ENCODE data around the gene ZNF41. TPM values are rescaled to one million over a fixed set of nuclear protein-coding genes. Genes with fewer than 3 reads are reported as not detected.

Gene ZNF41
- polyA plus RNA-seq, 1 of the 3 experiments (the other 2 are of a cell fraction) = 2.7 TPM

GRCh38 chrX:47447607-47448006 is 35.4 kb downstream of the ZNF41 start:
- H2AFZ ChIP-seq (ENCODE audit: low read depth) = no peak overlapping the region
- H3K9ac ChIP-seq = no peak overlapping the region
- peaks cover 8 to 15% of the 10 kb centered on the region in 2 experiments for H3K36me3 ChIP-seq (replicated peaks in 1 of 2; ENCODE audit: control insufficient read depth in 1 of 2, insufficient read depth in 2 of 2, low read length in 1 of 2)
- TF ChIP-seq SMC3 (IDR thresholded peaks at IDR 0.05; ENCODE audit: low read depth, low read length) = no peak
- no peak for TF ChIP-seq GATA2 (CRISPR knock-in tag; IDR thresholded peaks at IDR 0.05)
- TF ChIP-seq PBX3 (IDR thresholded peaks at IDR 0.05) = no peak
- TF ChIP-seq SIN3A (IDR thresholded peaks at IDR 0.05; ENCODE audit: borderline replicate concordance, low read depth, low read length) = no peak
- no peak for TF ChIP-seq FOSL2 (IDR thresholded peaks at IDR 0.05; ENCODE audit: borderline replicate concordance, low read depth)
- TF ChIP-seq TCF12 (IDR thresholded peaks at IDR 0.05) = no peak
- TF ChIP-seq RCOR1 (IDR thresholded peaks at IDR 0.05; ENCODE audit: low read length) = no peak
- TF ChIP-seq TAF1 (IDR thresholded peaks at IDR 0.05; ENCODE audit: borderline replicate concordance, low read depth, low read length) = no peak
- TF ChIP-seq RFX5 (IDR thresholded peaks at IDR 0.05; ENCODE audit: low read length) = no peak
- TF ChIP-seq USF1 (IDR thresholded peaks at IDR 0.05; ENCODE audit: borderline replicate concordance, low read depth) = no peak
- TF ChIP-seq NRF1 (IDR thresholded peaks at IDR 0.05; ENCODE audit: low read depth, low read length) = no peak
- TF ChIP-seq REST (IDR thresholded peaks at IDR 0.05; ENCODE audit: low read depth, low read length) = no peak
- no peak for TF ChIP-seq YY1 (IDR thresholded peaks at IDR 0.05; ENCODE audit: low read depth)
- no peak for TF ChIP-seq JUND (IDR thresholded peaks at IDR 0.05)
- no peak for TF ChIP-seq USF2 (IDR thresholded peaks at IDR 0.05; ENCODE audit: borderline replicate concordance, low read depth, low read length)
- TF ChIP-seq EP300 (IDR thresholded peaks at IDR 0.05; ENCODE audit: borderline replicate concordance in 1 of 2, low read depth in 1 of 2, low read length in 1 of 2) = no peak
- no peaks in the 10 kb centered on the region for H3F3A ChIP-seq (replicated peaks; ENCODE audit: insufficient read depth)
- no peak for DNase-seq
- no peaks in the 10 kb centered on the region for H4K20me1 ChIP-seq (ENCODE audit: insufficient read depth)
- H3K9me3 ChIP-seq = no peaks in the 10 kb centered on the region
- 38% methylated on average over 10 of the region's 11 CpGs for WGBS (ENCODE audit: low lambda C conversion rate)
- no peak overlapping the region; a peak in 1 of 4 replicates for H3K4me3 ChIP-seq (ENCODE audit: low read depth in 2 of 2, low read length in 1 of 2)
- POLR2A ChIA-PET = no interaction called here
- no peaks in the 10 kb centered on the region for H3K9me2 ChIP-seq
- H3K79me2 ChIP-seq (ENCODE audit: insufficient read depth) = no peaks in the 10 kb centered on the region
- H3K4me1 ChIP-seq (ENCODE audit: control insufficient read depth in 1 of 2, insufficient read depth in 2 of 2, low read depth in 1 of 2, low read length in 1 of 2) = no peaks in the 10 kb centered on the region
- no peak overlapping the region for H3K4me2 ChIP-seq
- CTCF ChIA-PET = no interaction called here
- H3K27ac ChIP-seq (ENCODE audit: low read depth in 2 of 2, low read length in 1 of 2) = no peak overlapping the region
- no peaks in the 10 kb centered on the region for H3K27me3 ChIP-seq (ENCODE audit: insufficient read depth)
